ENCODE data around the gene SULF2. TPM values are rescaled to one million over a fixed set of nuclear protein-coding genes. Genes with fewer than 3 reads are reported as not detected.

The SULF2 gene
- total RNA-seq, 1 experiment from 2014 or later, result 0.69 TPM

- TF ChIP-seq EZH2 (IDR thresholded peaks at IDR 0.05; ENCODE audit: borderline replicate concordance, low read depth, low read length, poor library complexity, severe bottlenecking), result no peak
- Histone ChIP-seq H3K4me1 (ENCODE audit: insufficient read depth, low read length, poor library complexity, severe bottlenecking) (peaks cover 8% of the 10 kb centered on the region), H3K9me3 (ENCODE audit: low read depth, low read length, poor library complexity, severe bottlenecking) (no peaks in the 10 kb centered on the region), H3K36me3 (ENCODE audit: insufficient read depth, low read length, poor library complexity, severe bottlenecking) (no peaks in the 10 kb centered on the region), H3K27me3 (replicated peaks; ENCODE audit: insufficient read depth, low read depth, low read length, poor library complexity) (no peaks in the 10 kb centered on the region), H3K4me3 (ENCODE audit: low read depth, low read length, poor library complexity, severe bottlenecking) (no peak overlapping the region), H3K27ac (ENCODE audit: low read depth, low read length, poor library complexity, severe bottlenecking) (no peak overlapping the region)
- no TSS peak for BruUV-seq (replicated peaks)
- intact Hi-C loops (cut with micrococcal nuclease; ENCODE audit: unreplicated experiment), result no loop called here
- DNase-seq (ENCODE audit: low spot score), result no peak
- ChIA-PET CTCF (no interaction called here), POLR2A (ENCODE audit: low non-redundant PET) (no interaction called here)
Measured at GRCh38 chr20:47730744-47731143, 54.5 kb downstream of the SULF2 start.

GRCh38 chr20:47729472-47729871, 55.8 kb downstream of the SULF2 start:
- no peak overlapping the region for H3K27ac ChIP-seq (ENCODE audit: low read depth, low read length, poor library complexity, severe bottlenecking)
- no peaks in the 10 kb centered on the region for H3K27me3 ChIP-seq (replicated peaks; ENCODE audit: insufficient read depth, low read depth, low read length, poor library complexity)
- no peak overlapping the region for H3K4me3 ChIP-seq (ENCODE audit: low read depth, low read length, poor library complexity, severe bottlenecking)
- intact Hi-C loops (cut with micrococcal nuclease; ENCODE audit: unreplicated experiment), result loop anchor here (5.0 kb wide), 1 partner anchor 53 kb away; no protein-coding TSS in a partner anchor
- no TSS peak for BruUV-seq (replicated peaks)
- ChIA-PET CTCF (no interaction called here), POLR2A (ENCODE audit: low non-redundant PET) (no interaction called here)
- no peaks in the 10 kb centered on the region for H3K9me3 ChIP-seq (ENCODE audit: low read depth, low read length, poor library complexity, severe bottlenecking)
- no peak for TF ChIP-seq EZH2 (IDR thresholded peaks at IDR 0.05; ENCODE audit: borderline replicate concordance, low read depth, low read length, poor library complexity, severe bottlenecking)
- TF ChIP-seq, protein P1, sequence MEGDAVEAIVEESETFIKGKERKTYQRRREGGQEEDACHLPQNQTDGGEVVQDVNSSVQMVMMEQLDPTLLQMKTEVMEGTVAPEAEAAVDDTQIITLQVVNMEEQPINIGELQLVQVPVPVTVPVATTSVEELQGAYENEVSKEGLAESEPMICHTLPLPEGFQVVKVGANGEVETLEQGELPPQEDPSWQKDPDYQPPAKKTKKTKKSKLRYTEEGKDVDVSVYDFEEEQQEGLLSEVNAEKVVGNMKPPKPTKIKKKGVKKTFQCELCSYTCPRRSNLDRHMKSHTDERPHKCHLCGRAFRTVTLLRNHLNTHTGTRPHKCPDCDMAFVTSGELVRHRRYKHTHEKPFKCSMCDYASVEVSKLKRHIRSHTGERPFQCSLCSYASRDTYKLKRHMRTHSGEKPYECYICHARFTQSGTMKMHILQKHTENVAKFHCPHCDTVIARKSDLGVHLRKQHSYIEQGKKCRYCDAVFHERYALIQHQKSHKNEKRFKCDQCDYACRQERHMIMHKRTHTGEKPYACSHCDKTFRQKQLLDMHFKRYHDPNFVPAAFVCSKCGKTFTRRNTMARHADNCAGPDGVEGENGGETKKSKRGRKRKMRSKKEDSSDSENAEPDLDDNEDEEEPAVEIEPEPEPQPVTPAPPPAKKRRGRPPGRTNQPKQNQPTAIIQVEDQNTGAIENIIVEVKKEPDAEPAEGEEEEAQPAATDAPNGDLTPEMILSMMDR (conservative IDR thresholded peaks at IDR 0.05; ENCODE audit: low read depth, low read length), result no peak
- peaks cover 15% of the 10 kb centered on the region for H3K4me1 ChIP-seq (ENCODE audit: insufficient read depth, low read length, poor library complexity, severe bottlenecking)
- H3K36me3 ChIP-seq (ENCODE audit: insufficient read depth, low read length, poor library complexity, severe bottlenecking), result no peaks in the 10 kb centered on the region
- DNase-seq (ENCODE audit: low spot score), result no peak

DNA sequence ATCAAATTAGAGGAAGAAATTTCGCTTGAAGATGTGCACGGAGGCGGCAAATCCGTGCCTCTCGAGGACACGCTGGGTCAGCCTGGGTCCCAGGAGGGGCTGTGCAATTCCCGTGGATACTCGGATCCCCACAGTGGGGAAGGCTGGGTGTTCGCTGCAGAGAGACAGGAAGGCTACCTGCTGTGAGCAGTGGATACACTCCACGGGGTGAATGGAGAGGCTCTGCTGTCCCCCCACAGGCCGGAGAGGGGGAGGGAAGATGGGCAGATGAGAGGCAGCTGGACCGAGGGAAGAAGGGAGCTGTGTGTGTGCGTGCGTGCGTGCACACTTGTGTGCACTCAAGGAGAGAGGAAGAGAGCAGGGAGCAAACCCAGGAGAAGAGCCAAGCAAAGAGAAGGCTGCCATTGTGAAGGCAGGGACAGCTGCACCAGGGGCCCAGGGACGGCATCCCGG, 57.3 kb downstream of the SULF2 start:
- BruUV-seq (replicated peaks), result no TSS peak
- intact Hi-C loops (cut with micrococcal nuclease; ENCODE audit: unreplicated experiment), result loop anchor here (2.0 to 5.0 kb wide), 2 partner anchors 54 to 893 kb away; no protein-coding TSS in a partner anchor
- Histone ChIP-seq H3K36me3 (ENCODE audit: insufficient read depth, low read length, poor library complexity, severe bottlenecking) (no peaks in the 10 kb centered on the region), H3K27me3 (replicated peaks; ENCODE audit: insufficient read depth, low read depth, low read length, poor library complexity) (no peaks in the 10 kb centered on the region), H3K27ac (ENCODE audit: low read depth, low read length, poor library complexity, severe bottlenecking) (no peak overlapping the region), H3K4me3 (ENCODE audit: low read depth, low read length, poor library complexity, severe bottlenecking) (no peak overlapping the region), H3K4me1 (ENCODE audit: insufficient read depth, low read length, poor library complexity, severe bottlenecking) (peaks cover 15% of the 10 kb centered on the region), H3K9me3 (ENCODE audit: low read depth, low read length, poor library complexity, severe bottlenecking) (no peaks in the 10 kb centered on the region)
- no peak for TF ChIP-seq EZH2 (IDR thresholded peaks at IDR 0.05; ENCODE audit: borderline replicate concordance, low read depth, low read length, poor library complexity, severe bottlenecking)
- TF ChIP-seq, protein P1 (conservative IDR thresholded peaks at IDR 0.05; ENCODE audit: low read depth, low read length), result no peak
- peak; percentile 42 for DNase-seq (ENCODE audit: low spot score)
- POLR2A ChIA-PET (ENCODE audit: low non-redundant PET), result no interaction called here
- CTCF ChIA-PET, result no interaction called here
